Testis (tissue), 2 donors: ENCODE measurements around the gene SYT8.
"Not testable (repeated sequence)": the region's sequence is repeated elsewhere in the genome, so short reads cannot be mapped to it uniquely, and the experiment has no call there.

ENCODE experiments used
- CTCF ChIP-seq, 3 experiments: fragments of 450-650 bp in 2 of 3; fragments of 200-600 bp in 1 of 3; sonication (generic) in 1 of 3; IDR thresholded peaks; one replicate each; pipeline ENCODE4 v1.5.1; 2016 to 2019; ENCODE audit warnings: antibody characterized with exemption in 3 of 3, mild to moderate bottlenecking in 2 of 3, moderate library complexity in 1 of 3
- POLR2A ChIP-seq: fragments of 450-650 bp; IDR thresholded peaks from one replicate; pipeline ENCODE4 v1.6.1; 2017; ENCODE audit warnings: antibody characterized with exemption, mild to moderate bottlenecking, moderate library complexity

GRCh38 chr11:1813356-1813755, 21.4 kb upstream of the SYT8 start:
- not testable (repeated sequence) for TF ChIP-seq POLR2A; CTCF (IDR thresholded peaks at IDR 0.05)
